Testis (tissue), 3 donors: ENCODE results near the gene LIN9. TPM values are rescaled to one million over a fixed set of nuclear protein-coding genes. Genes with fewer than 3 reads are reported as not detected.
"Not testable (repeated sequence)": the region's sequence is repeated elsewhere in the genome, so short reads cannot be mapped to it uniquely, and the experiment has no call there.

Experiments
- DNase-seq: peaks from one replicate; pipeline ENCODE4 v3.0.0-alpha.2; 2019
- H3K27ac ChIP-seq, 2 donors: fragments of 200-600 bp; sonication (generic); one replicate each; pipeline ENCODE4 v1.5.1; 2019
- H3K27me3 ChIP-seq: fragments of 200-600 bp; sonication (generic); one replicate; pipeline ENCODE4 v1.5.1; 2019
- H3K36me3 ChIP-seq: fragments of 200-600 bp; sonication (generic); one replicate; pipeline ENCODE4 v1.5.1; 2017; ENCODE audit warnings: low read depth; ENCODE audit errors: missing control alignments
- H3K4me1 ChIP-seq: fragments of 200-600 bp; sonication (generic); one replicate; pipeline ENCODE4 v1.5.1; 2019
- H3K4me3 ChIP-seq, 2 donors: fragments of 200-600 bp; sonication (generic); one replicate each; pipeline ENCODE4 v1.5.1; 2017 to 2019
- H3K9me3 ChIP-seq: fragments of 200-600 bp; sonication (generic); one replicate; pipeline ENCODE4 v1.5.1; 2017
- POLR2A ChIP-seq: fragments of 450-650 bp; IDR thresholded peaks from one replicate; pipeline ENCODE4 v1.6.1; 2017; ENCODE audit warnings: antibody characterized with exemption, mild to moderate bottlenecking, moderate library complexity
- WGBS, 2 donors: methylation state at CpG; one replicate each; pipeline ENCODE4 v1.1.5; 2018; 5-methylcytosine and 5-hydroxymethylcytosine counted together
- intact Hi-C: fragments of 100-400 bp; cut with DNase I; formaldehyde crosslinking; loops from one replicate; pipeline ENCODE4 v1.15.1; 2023; ENCODE audit warnings: low total_unique reads
- polyA plus RNA-seq: library from polyadenylated mRNA; stranded (reverse); fragments of 350-450 nt; fragmentation: Illumina TruSeq; extraction: RNeasy Lipid Tissue Mini Kit (QIAGEN cat#74804); gene quantifications from one replicate; pipeline ENCODE4 v1.2.3, GENCODE V29; 2014; ENCODE audit warnings: low read depth, low replicate concordance; ENCODE audit not compliant: insufficient read depth
- total RNA-seq, 2 donors: library from RNA; depleted of rRNA; stranded (reverse); fragments of >200 nt; gene quantifications; one replicate each; pipeline ENCODE4 v1.2.3, GENCODE V29; 2016
- TF ChIP-seq, protein P1 (sequence below), 3 experiments: fragments of 450-650 bp in 2 of 3; fragments of 200-600 bp in 1 of 3; sonication (generic) in 1 of 3; IDR thresholded peaks; one replicate each; pipeline ENCODE4 v1.5.1; 2016 to 2019; ENCODE audit warnings: antibody characterized with exemption in 3 of 3, mild to moderate bottlenecking in 2 of 3, moderate library complexity in 1 of 3

The LIN9 gene
- total and polyA plus RNA-seq, 3 donors from 2014 or later = 8.2 to 13.9 (median 9.9) TPM

DNA sequence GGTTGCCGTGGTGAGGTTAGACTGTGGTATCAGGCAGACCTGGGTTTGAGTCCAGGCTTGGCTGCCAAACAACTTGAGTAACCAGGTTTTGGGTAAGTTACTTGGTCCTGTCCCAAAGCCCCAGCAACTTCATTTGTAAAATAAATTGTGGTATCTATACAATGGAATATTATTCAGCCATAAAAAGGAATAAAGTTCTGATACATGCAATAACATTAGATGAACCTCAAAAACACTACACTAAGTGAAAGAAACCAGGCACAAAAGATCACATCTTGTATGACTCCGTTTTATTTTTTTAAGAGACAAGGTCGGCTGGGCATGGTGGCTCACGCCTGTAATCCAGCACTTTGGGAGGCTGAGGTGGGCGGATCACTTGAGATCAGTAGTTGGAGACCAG, 101.9 kb downstream of the LIN9 start:
- H3K27ac ChIP-seq = no peak overlapping the region
- no peaks in the 10 kb centered on the region for H3K36me3 ChIP-seq
- DNase-seq = no peak
- WGBS, 2 donors = 91 to 96% methylated on average over 5 of the region's 5 CpGs
- H3K27me3 ChIP-seq = no peaks in the 10 kb centered on the region
- no peaks in the 10 kb centered on the region for H3K9me3 ChIP-seq
- H3K4me1 ChIP-seq = no peaks in the 10 kb centered on the region
- no peak overlapping the region for H3K4me3 ChIP-seq
- TF ChIP-seq, protein P1, sequence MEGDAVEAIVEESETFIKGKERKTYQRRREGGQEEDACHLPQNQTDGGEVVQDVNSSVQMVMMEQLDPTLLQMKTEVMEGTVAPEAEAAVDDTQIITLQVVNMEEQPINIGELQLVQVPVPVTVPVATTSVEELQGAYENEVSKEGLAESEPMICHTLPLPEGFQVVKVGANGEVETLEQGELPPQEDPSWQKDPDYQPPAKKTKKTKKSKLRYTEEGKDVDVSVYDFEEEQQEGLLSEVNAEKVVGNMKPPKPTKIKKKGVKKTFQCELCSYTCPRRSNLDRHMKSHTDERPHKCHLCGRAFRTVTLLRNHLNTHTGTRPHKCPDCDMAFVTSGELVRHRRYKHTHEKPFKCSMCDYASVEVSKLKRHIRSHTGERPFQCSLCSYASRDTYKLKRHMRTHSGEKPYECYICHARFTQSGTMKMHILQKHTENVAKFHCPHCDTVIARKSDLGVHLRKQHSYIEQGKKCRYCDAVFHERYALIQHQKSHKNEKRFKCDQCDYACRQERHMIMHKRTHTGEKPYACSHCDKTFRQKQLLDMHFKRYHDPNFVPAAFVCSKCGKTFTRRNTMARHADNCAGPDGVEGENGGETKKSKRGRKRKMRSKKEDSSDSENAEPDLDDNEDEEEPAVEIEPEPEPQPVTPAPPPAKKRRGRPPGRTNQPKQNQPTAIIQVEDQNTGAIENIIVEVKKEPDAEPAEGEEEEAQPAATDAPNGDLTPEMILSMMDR (IDR thresholded peaks at IDR 0.05) = no peak
- TF ChIP-seq POLR2A = no peak
- intact Hi-C loops = no loop called here

DNA sequence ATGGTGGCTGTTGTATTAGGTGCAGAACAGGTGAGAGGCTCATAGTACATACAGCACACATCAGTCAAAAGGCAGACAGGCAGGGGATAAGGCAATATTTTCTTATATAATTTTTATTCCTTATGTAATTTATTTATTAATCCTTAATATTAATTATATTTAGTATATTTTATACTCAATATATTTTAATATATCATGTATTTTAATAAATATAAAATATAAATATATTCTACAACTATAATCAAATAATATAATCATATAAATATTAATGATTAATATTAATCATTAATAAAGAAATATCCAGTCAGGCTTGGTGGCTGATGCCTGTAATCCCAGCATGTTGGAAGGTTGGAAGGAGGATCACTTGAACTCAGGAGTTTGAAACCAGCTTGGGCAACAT, 104.8 kb downstream of the LIN9 start:
- Histone ChIP-seq H3K4me3 (no peak overlapping the region), H3K9me3 (no peaks in the 10 kb centered on the region), H3K4me1 (no peaks in the 10 kb centered on the region), H3K27ac (no peak overlapping the region), H3K27me3 (no peaks in the 10 kb centered on the region), H3K36me3 (no peaks in the 10 kb centered on the region)
- DNase-seq = no peak
- TF ChIP-seq, protein P1 (IDR thresholded peaks at IDR 0.05) = no peak
- TF ChIP-seq POLR2A = no peak
- intact Hi-C loops = no loop called here

DNA sequence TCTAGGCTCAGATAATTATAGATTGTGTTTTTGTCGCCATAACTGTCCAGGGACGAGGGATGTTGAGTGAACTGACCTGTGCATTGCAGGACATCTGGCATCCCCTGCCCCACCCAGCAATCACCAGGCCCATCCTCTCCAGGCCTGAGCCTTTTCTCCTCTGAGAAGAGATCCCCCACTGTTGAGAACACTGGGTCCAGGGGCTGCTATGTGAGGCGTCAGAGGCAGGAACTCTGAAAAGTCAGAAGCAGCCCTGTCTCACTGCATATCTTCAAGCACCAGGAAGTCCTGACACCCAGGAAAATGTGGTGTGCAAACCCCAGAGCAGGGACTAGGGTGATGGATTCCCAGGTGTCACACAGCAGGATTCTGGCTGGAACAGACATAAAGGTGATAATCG, 105.3 kb downstream of the LIN9 start:
- no peak overlapping the region for H3K4me3 ChIP-seq
- H3K27ac ChIP-seq = no peak overlapping the region
- TF ChIP-seq POLR2A = no peak
- TF ChIP-seq, protein P1 (IDR thresholded peaks at IDR 0.05) = no peak
- no peaks in the 10 kb centered on the region for H3K36me3 ChIP-seq
- no peaks in the 10 kb centered on the region for H3K9me3 ChIP-seq
- H3K27me3 ChIP-seq = no peaks in the 10 kb centered on the region
- 89 to 94% methylated on average over 4 of the region's 4 CpGs for WGBS, 2 donors
- intact Hi-C loops = no loop called here
- DNase-seq = no peak
- H3K4me1 ChIP-seq = no peaks in the 10 kb centered on the region

DNA sequence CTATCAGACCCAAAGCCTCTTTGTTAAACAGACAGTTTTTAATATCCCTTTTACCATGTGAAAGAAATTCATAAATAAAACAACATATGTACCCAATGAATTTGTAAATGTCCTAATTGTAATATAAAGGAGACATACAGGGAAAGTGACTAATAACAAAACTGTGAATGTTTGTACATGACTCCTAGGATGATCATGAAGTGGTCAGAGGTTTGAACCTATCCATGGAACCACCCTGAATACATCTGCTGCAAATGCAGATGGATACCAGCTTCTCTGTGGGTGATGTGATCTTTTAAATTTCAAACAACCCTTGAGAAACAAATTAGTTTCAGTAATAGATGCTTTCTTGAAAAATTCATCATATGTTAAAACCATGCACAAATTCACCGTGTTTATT, 105.7 kb downstream of the LIN9 start:
- Histone ChIP-seq H3K36me3 (no peaks in the 10 kb centered on the region), H3K9me3 (no peaks in the 10 kb centered on the region), H3K27me3 (no peaks in the 10 kb centered on the region), H3K4me1 (no peaks in the 10 kb centered on the region), H3K4me3 (no peak overlapping the region), H3K27ac (no peak overlapping the region)
- TF ChIP-seq, protein P1 (IDR thresholded peaks at IDR 0.05) = no peak
- no peak for TF ChIP-seq POLR2A
- intact Hi-C loops = no loop called here
- 80 to 90% methylated on average over 1 of the region's 1 CpG for WGBS, 2 donors
- no peak for DNase-seq

DNA sequence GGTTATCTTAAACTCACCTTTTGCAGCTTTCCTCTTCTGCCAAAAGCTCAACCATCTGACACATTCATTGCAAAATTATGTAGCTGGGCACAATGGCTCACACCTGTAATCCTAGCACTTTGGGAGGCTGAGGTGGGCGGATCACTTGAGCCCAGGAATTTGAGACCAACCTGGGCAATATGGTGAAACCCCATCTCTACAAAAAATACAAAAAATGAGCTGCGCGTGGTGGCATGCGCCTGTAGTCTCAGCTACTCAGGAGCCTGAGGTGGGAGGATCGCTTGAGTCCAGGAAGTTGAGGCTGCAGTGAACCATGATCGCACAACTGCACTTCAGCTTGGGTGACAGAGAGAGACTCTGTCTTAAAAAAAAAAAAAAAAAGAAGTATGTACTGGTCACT, 106.3 kb downstream of the LIN9 start:
- WGBS, 2 donors = 80 to 85% methylated on average over 6 of the region's 6 CpGs
- H3K36me3 ChIP-seq, H3K4me3 ChIP-seq, H3K4me1 ChIP-seq, H3K9me3 ChIP-seq, intact Hi-C loops, H3K27me3 ChIP-seq, H3K27ac ChIP-seq, DNase-seq: not testable (repeated sequence)
